Kidney (tissue), 14 donors: ENCODE results near the gene CALY. TPM values are rescaled to one million over a fixed set of nuclear protein-coding genes. Genes with fewer than 3 reads are reported as not detected.

Source experiments
- DNase-seq, 5 donors: peaks; one replicate each; pipeline ENCODE4 v3.0.0-alpha.2; 2013 to 2020
- FAIRE-seq: peaks from 2 replicates; lab custom pipeline; 2012; peaks lifted over from hg19 to GRCh38; lab: Jason Lieb, UNC
- H3K27ac ChIP-seq, 2 donors: one replicate each; pipeline ENCODE4 v1.7.0; 2013; ENCODE audit warnings: low read depth in 2 of 2, low read length in 2 of 2, inconsistent platforms in 1 of 2
- H3K27me3 ChIP-seq: one replicate; pipeline ENCODE4 v1.7.1; 2013; ENCODE audit warnings: low read length, inconsistent platforms; ENCODE audit not compliant: control insufficient read depth, insufficient read depth
- H3K36me3 ChIP-seq, 3 donors: one replicate each; pipeline versions ENCODE4 v1.7.0 to v1.7.1; 2013; ENCODE audit warnings: low read length in 3 of 3, control low read depth in 1 of 3, inconsistent platforms in 1 of 3; ENCODE audit not compliant: insufficient read depth in 3 of 3, control insufficient read depth in 2 of 3
- H3K4me1 ChIP-seq, 3 donors: one replicate each; pipeline versions ENCODE4 v1.7.0 to v1.7.1; 2013; ENCODE audit warnings: low read length in 3 of 3, inconsistent platforms in 1 of 3, low read depth in 1 of 3; ENCODE audit not compliant: control insufficient read depth in 2 of 3, insufficient read depth in 2 of 3
- H3K4me3 ChIP-seq, 3 donors: one replicate each; pipeline versions ENCODE4 v1.7.0 to v1.8.1; 2013; ENCODE audit warnings: low read length in 3 of 3, control low read depth in 1 of 3, inconsistent platforms in 1 of 3
- H3K9ac ChIP-seq, 3 donors: one replicate each; pipeline versions ENCODE4 v1.7.0 to v1.7.1; 2013; ENCODE audit warnings: low read length in 3 of 3, control low read depth in 1 of 3, inconsistent platforms in 1 of 3
- H3K9me3 ChIP-seq, 3 donors: one replicate each; pipeline versions ENCODE4 v1.7.0 to v1.7.1; 2013; ENCODE audit warnings: low read length in 3 of 3, control low read depth in 1 of 3, inconsistent platforms in 1 of 3; ENCODE audit not compliant: control insufficient read depth in 2 of 3, insufficient read depth in 1 of 3
- intact Hi-C: fragments of 100-400 bp; cut with DNase I; formaldehyde crosslinking; loops from one replicate; pipeline ENCODE4 v1.11.1; 2022
- polyA plus RNA-seq: library from polyadenylated mRNA; stranded (reverse); fragments of 350-450 nt; fragmentation: Illumina TruSeq; extraction: RNeasy Lipid Tissue Mini Kit (QIAGEN cat#74804); gene quantifications from one replicate; pipeline ENCODE4 v1.2.3, GENCODE V29; 2014; ENCODE audit warnings: low read depth, low replicate concordance; ENCODE audit not compliant: insufficient read depth
- total RNA-seq: library from RNA; stranded (reverse); fragmentation: NEBNext Ultra II Directional; extraction: Animal tissue kit (Norgen Biotek cat#: 25700); gene quantifications from one replicate; pipeline ENCODE4 v1.2.1, GENCODE V29; 2021
- TF ChIP-seq, protein P1 (sequence below): IDR thresholded peaks from 3 replicates; pipeline ENCODE4 v1.5.1; 2012; ENCODE audit warnings: mild to moderate bottlenecking, moderate library complexity, borderline replicate concordance; ENCODE audit not compliant: insufficient read depth; ENCODE audit errors: extremely low read depth
- donor health status: control.
- donor health status: control.
- donor health status: control.
- donor health status: control.
- donor health status: control.
- donor health status: DM: yes; HTN: yes; CAD: no.
- donor health status: Normal renal cell carcinoma (clear cell type).

CALY gene
- total and polyA plus RNA-seq, 2 donors from 2014 or later, result 0.41 to 0.54 TPM

DNA sequence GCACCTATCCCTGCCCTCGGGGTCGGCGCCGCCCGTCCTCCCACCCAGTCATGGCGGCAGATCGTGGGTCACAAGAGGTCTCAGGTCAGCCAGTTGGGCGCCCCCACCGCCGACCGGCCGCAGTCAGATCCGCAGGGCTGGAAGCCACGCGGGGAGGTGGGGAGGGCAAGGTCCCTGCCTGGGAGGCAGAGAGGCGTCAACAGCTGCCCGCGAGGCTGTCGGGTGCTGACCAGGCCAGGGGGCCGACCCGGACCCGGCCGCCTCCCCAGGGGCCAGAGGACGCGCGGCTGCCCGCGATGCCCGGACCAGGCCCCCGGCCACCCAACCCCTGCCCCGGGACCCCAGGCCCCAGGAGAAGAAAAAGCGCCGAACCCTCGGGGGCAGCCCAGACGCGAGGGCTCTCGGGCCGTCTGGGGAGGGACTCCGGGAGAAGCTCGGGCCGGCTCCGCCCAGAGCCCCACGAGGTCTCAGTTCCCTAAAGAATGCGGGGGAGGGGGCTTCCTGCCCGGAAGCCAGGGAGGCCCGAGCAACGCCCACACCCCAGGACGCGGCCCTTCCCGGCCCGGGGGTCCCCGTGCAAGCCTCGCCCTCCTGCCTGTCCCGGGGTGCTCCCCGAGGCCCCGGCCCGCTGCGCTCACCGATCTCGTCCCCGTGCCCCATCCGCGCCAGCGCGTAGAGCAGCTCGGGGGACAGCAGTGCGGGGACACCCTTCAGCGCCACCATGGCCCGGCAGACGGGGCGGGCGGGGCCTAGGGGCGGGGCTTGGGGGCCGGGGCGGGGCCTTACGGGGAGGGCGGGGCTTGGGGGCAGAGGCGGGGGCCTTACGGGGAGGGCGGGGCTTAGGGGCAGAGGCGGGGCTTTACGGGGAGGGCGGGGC lies 20.8 kb upstream of the CALY start, which contains the start of gene FUOM:
Gene FUOM, minus strand, starts transcription at position 735 of the 877 bp plus-strand sequence. Its CDS starts 12 bp downstream, at position 723.
- peaks cover 0 to 11% (median 0%) of the 10 kb centered on the region in 3 donors for H3K4me1 ChIP-seq
- H3K9me3 ChIP-seq, result no peaks in the 10 kb centered on the region
- intact Hi-C loops, result no loop called here
- TF ChIP-seq, protein P1, sequence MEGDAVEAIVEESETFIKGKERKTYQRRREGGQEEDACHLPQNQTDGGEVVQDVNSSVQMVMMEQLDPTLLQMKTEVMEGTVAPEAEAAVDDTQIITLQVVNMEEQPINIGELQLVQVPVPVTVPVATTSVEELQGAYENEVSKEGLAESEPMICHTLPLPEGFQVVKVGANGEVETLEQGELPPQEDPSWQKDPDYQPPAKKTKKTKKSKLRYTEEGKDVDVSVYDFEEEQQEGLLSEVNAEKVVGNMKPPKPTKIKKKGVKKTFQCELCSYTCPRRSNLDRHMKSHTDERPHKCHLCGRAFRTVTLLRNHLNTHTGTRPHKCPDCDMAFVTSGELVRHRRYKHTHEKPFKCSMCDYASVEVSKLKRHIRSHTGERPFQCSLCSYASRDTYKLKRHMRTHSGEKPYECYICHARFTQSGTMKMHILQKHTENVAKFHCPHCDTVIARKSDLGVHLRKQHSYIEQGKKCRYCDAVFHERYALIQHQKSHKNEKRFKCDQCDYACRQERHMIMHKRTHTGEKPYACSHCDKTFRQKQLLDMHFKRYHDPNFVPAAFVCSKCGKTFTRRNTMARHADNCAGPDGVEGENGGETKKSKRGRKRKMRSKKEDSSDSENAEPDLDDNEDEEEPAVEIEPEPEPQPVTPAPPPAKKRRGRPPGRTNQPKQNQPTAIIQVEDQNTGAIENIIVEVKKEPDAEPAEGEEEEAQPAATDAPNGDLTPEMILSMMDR, result no peak
- H3K4me3 ChIP-seq, result peak within 1 kb of the TSS; percentile 16 to 54 (median 42)
- H3K27ac ChIP-seq, result peak within 1 kb of the TSS in 1 of 2 donors; percentile 52
- no peaks in the 10 kb centered on the region for H3K36me3 ChIP-seq
- DNase-seq, result peak in 4 of 5 donors; percentile 88 to 94 (median 92)
- no peaks in the 10 kb centered on the region for H3K27me3 ChIP-seq
- no peak for FAIRE-seq
- H3K9ac ChIP-seq, result peak within 1 kb of the TSS in 1 of 3 donors; percentile 40

DNA sequence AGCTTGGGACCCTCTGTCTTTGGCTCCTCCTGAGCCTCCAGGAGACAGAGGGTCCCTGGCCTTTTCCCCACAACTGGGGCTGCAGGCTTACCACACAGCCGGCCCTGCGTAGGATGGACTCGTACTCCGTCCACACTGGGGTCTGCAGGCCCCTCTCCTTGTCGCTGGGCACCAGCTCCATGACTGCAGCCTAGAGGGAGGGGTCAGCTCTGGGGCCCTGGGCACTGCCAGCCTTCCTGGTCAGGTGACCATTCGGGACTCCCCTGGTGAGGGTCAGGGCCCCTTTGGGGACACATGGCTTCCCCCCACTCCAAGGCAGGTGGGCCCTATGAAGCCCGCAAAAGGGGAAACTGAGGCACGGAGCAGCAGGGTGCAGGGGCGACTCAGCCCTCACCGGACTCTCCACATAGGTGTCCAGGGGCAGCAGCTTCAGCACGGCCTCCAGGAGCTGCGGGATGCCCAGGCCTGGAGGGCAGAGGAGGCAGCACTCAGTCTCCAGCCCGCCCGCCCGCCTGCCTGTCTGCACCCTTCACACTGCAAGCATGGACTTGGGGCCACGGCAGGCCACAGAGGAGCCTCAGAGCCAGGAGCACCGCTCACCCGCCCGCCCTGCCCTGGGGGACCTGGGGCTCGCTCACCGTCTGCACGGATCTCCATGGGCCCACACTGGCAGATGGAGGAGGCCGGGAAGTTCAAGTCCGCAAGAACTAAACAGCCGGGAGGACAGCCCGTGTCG lies 20.0 kb upstream of the CALY start:
- DNase-seq, result peak in 1 of 5 donors; percentile 72
- TF ChIP-seq, protein P1, result no peak
- Histone ChIP-seq H3K9me3 (no peaks in the 10 kb centered on the region), H3K27ac (no peak overlapping the region), H3K36me3 (no peaks in the 10 kb centered on the region), H3K9ac (peak overlapping the region in 1 of 3 donors; percentile 40), H3K4me1 (peaks cover 0 to 11% (median 0%) of the 10 kb centered on the region in 3 donors), H3K27me3 (no peaks in the 10 kb centered on the region), H3K4me3 (peak overlapping the region in 2 of 3 donors; percentile 24 to 54)
- intact Hi-C loops, result no loop called here
- FAIRE-seq, result no peak

DNA sequence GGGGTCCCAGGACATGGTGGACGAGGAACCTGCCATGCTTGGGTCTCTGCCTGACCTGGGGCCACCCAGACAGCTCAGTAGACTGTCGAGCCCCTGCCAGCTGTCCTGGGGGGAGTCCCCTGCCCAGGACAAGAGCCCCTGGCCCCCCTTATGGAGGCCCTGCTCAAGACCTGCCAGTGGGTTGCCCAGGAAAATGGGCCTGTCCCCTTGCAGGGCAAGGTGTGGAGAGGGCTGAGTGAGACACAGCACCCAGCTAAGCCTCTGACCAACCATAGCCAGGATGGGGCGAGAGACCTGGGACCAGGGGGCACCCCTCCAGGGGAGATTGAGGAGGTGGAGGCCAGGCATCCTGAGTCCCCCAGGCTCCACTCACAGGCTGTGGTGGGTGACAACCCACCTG lies 19.3 kb upstream of the CALY start:
- no peak overlapping the region for H3K9ac ChIP-seq
- H3K36me3 ChIP-seq, result no peaks in the 10 kb centered on the region
- DNase-seq, result no peak
- no peak for FAIRE-seq
- TF ChIP-seq, protein P1, result no peak
- H3K4me3 ChIP-seq, result no peak overlapping the region
- H3K27me3 ChIP-seq, result no peaks in the 10 kb centered on the region
- peaks cover 0 to 11% (median 0%) of the 10 kb centered on the region in 3 donors for H3K4me1 ChIP-seq
- H3K27ac ChIP-seq, result no peak overlapping the region
- intact Hi-C loops, result no loop called here
- H3K9me3 ChIP-seq, result no peaks in the 10 kb centered on the region
